HG02870 (cell line): Measurements from ENCODE around the gene RAD51B.

Source experiments
- ATAC-seq: cut with Tn5 transposase; IDR thresholded peaks from one replicate; pipeline ENCODE4 v1.9.1; 2021; ENCODE audit warnings: mild to moderate bottlenecking, moderate library complexity; ENCODE audit not compliant: unreplicated experiment

The RAD51B gene

DNA sequence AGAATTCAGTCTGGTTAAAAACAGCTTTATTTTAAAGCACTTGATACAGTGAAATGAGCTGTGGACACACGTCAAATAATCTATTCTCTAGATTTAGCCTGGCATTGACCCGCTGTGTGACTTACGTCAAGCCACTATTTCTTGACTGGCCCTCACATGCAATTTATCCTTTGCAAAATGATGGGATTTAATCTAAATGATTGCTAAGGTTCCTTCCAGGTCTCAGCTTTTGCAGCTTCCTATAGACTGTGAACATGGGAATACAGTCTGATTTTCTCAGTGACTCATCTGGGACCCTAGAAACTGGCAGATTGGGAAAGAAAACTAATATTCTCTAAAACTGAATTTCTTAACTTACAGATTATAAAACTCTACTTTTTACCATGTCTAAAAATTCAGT, 409.1 kb downstream of the RAD51B start:
- no peak for ATAC-seq

GRCh38 chr14:68229423-68230100, 410.0 kb downstream of the RAD51B start:
- ATAC-seq: no peak

- no peak for ATAC-seq
Observed at GRCh38 chr14:68230202-68230949, 410.8 kb downstream of the RAD51B start.

- no peak for ATAC-seq
Observed at GRCh38 chr14:68230950-68231717, 411.6 kb downstream of the RAD51B start.

DNA sequence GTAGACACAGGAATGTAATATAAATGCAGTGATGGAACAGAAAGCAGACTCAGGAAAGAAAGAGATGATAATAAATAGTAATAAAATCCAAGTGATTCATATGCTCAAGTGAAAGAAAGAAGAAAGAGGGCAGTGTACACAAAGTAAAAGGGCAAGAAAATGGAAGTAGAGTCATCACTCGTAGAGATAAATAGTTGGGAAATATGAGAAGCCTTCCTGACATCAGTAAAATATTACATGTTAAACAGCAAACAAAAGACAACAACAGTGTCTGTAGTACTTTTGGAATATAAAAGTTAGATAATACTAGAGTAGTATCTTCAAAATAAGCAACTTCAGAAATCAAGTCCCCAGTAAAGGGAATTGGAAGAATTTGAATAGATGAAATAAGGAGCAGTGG, 412.3 kb downstream of the RAD51B start:
- ATAC-seq: no peak

GRCh38 chr14:68232300-68233055, 412.9 kb downstream of the RAD51B start:
- ATAC-seq: peak; percentile 87

DNA sequence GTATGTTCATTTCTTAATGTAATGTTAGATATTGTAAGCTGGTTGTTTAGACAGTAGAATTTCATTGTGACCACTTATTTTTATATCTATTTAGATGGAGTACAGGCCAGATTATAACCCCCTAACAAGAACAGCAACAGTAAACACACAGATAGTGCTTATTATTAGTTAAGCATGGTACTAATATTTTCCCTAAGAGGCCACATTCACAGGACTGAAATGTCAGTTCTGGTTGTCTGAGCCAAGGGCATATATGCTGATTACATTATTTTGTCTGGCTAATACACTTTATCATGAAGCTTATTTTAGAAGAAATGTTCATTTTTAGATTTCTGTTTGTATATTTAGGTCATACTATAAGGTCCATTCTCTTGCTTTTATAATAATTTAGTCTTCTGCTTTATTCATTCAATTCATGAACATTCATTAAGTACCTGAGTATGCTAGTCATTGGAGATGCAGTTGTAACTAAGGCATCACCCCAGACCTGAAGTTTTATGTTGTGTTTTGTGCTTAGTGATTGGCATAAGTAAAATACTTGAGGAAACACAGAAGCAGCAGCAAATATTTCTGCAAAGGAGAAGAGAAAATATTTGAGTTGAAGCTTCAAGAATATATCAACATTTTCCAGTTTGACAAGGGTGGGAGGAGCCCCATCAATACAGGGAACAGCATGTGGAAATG, 413.7 kb downstream of the RAD51B start:
- no peak for ATAC-seq

- no peak for ATAC-seq
Observed at GRCh38 chr14:68234101-68234905, 414.7 kb downstream of the RAD51B start.

DNA sequence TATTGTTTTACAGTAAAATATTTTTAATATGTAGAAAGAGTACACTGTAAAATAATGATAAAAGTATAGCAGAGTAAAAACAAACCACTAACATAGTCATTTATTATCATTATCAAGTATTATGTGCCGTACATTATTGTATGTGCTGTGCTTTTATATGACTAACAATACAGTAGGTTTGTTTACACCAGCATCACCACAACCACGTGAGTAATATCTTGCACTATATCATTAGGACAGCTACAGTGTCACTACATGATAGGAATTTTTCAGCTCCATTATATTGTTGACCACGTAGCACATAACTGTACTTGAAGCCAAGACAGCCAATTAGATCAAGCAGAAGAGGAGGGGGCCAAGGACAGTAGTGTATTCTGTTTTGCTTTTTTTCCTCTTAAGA, 415.4 kb downstream of the RAD51B start:
- ATAC-seq: no peak

DNA sequence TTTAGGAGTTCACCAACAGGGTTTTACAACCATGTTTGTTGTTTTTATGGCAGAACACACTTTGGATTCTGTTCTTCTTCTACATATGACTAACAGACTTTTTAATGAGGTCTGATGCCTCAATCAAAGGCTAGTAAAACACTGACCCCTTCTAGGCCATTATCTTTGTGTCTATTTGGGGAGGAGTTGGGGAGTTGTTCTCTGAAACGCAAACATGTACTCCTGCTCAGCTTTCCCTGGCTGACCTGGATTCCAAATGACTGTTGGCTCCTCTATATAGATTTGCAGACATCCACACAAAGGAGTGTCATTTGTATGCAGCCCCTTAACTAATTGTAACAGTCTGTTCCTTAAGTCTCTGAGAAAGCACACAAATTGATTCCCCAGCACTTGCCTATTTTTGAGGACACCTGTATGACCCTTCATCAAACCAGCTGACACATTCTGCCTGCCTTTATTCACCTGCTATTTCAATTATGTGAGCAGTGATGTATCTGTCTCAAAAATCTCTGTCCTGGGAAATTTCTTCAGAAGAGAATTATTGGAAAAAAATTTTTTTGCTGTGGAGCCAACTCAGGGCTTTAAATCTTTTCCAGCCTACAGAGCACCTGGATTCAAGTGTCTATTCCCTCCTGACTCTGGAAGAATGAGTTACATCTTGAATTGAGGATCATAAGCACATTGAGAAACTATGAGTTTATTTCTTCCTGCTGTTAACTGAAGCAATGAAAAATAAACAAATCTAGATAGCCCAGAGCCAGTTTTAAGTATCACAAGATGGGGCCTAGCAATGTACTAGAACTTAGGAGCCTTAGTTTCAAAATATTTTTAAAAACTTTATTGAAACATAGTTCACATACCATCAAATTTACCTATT, 417.2 kb downstream of the RAD51B start:
- ATAC-seq: no peak

DNA sequence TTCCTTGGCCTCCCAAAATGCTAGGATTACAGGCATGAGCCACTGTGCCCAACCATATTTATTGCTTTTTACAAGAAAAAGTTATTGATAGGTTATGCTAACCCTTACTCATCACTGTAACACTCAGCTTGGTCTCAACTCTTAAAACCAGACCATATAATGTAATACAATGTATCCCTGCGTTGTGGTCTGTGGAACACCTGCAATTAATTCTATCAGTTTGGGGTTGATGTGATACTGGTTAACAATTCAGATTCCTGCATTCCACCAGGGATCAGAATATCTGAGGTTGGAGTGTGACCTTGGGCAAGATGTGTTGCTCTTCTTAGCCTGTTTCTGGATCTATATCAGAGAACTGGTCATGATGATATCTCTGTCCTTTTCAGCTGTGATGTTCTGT, 419.0 kb downstream of the RAD51B start:
- no peak for ATAC-seq

GRCh38 chr14:68238976-68239375, 419.4 kb downstream of the RAD51B start:
- no peak for ATAC-seq

DNA sequence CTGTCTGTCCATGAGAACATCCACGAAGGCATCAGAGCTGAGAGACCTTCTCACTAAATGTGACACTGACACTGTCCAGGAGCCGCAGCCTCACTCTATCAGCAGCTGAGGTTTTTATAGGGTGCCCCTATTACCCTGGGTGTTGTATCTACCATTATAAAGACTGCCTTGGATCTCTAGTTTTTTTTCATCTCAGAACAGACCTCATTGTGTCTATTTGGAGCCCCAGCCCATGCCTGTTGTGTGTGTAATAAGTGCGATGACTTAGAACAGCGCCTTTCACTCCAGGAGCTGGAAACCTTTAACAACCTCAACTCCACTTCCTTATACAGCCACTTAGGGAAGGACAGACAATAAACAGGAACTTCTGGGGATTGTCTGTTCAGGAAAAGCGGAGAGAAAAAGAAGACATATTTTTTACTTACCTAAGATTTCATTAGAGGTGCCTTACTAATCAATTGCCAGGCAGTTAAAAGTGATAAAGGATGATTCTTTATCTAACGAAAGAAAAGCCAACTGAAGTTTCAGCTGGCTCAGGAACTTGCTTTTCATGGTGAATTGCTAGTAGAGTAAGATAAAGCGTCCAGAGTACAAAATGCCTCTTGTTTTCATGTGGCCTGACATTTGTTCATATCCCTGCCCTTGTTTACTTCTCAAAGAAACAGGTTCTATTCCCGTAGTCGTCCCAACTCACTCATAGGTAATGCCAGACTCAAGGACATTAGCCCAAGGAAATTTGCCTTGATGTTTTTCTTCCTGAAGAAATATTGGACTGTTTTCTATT, 420.6 kb downstream of the RAD51B start:
- ATAC-seq: no peak

DNA sequence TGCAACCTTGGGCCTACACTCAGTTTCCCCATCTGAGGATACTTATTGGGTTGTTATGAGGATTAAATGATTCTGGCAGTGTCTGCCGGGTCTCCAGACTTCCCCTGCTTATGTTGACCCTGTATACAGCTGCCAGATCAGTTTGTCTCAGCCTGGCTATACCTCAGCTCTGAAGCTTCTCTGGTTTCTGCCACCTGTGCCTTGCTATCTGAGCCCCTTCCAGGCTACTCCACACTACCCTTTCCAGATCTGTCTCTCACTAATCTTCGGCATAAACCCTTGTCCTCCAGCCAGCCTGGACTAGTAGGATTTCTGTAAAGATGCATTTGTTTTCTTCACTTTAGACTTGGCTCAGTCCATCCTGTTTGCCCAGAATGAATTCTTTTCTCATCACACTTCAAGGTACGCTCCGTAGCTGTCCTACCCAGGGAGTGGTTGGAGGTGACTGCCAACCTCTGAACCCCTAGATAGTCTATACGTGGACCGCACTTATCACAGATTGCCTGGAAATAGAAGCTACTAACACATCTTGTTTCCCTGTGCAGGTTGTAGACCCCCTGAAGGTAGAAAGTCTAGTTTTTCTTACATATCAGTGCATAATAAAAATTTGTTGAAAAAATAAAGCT, 422.4 kb downstream of the RAD51B start:
- no peak for ATAC-seq

- ATAC-seq: no peak
Observed at GRCh38 chr14:68243450-68244010, 424.0 kb downstream of the RAD51B start.

- no peak for ATAC-seq
Observed at GRCh38 chr14:68244262-68244980, 424.8 kb downstream of the RAD51B start.
